Activated naive CD4-positive, alpha-beta T cell treated with anti-CD3 and anti-CD28 coated beads, Interleukin-2, amount 50 U/mL, for 16 hours (primary cell): Measurements from ENCODE around the gene UST.
"Not testable (repeated sequence)": the region's sequence is repeated elsewhere in the genome, so short reads cannot be mapped to it uniquely, and the experiment has no call there.

Source experiments
- DNase-seq: peaks from one replicate; pipeline ENCODE4 v3.0.0-alpha.2; 2020

The UST gene

DNA sequence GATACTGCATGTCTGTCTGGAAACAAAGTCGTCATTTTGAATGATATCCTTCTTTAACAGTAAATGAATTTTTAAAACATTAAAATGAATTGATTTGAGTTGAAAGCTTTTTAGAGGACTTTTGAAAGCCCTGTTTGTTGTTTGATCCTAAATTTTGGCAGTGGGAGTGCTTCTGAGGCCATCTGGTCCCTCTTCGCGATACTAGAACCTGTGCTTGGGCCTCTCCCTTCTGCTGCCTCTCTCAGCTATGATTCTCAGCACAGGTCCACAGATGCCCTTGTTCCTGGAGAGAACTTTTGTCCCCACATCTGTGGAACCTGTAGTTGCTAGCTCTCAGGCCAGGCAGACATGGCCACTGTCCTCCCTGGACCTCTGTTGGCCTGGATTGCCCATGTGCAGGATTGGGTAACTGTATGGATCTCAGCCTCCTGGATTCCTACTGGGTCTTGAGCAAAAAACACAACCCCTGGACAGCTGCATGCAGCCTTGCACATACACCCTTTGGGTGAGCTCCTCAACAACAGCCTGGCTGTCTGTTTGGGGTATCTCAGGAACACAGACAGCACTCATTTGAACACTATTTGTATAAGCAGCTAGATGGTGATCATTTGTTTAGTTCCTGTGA lies 21.9 kb downstream of the UST start:
- DNase-seq: no peak

GRCh38 chr6:148769304-148769968 lies 22.6 kb downstream of the UST start:
- DNase-seq: no peak

DNA sequence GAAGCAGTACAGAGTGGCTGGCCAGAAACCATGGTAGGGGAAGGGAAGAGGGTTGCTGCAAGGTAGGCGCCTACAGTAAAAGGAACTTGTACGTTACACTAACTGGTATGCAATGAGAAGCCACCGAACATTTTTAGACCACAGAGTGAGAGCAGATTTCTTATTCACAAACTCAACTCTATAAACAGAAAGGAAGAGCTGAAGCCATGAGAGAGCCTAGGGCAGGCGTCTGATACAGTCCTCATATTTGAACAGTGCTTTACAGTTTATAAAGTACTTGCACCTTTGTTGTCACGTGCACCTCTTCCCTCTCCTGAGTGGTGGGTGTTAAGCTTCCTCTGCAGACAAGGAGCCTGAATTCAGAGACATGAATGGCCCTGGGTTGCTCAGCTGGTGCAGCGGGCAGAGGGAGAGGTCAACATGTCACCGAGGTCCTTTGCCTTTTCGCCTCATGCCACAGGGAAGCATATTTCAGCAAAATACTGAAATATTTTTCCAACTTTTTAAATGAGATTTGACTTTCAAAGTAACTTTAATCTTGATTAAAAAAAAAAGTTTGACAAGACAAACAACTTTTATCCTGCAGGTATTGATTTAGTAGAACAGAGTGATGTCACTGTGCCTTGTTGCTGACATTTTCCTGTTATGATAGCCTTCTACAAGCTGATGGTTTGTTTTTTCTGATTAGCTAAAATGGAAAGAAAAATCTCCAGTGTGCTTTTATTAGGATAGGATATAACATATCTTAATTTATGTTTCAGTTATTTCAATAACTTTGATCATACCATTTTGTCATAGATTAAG lies 23.8 kb downstream of the UST start:
- DNase-seq: no peak

GRCh38 chr6:148771212-148771601 lies 24.4 kb downstream of the UST start:
- DNase-seq: no peak

- DNase-seq: no peak
Measured at GRCh38 chr6:148771896-148772554, 25.2 kb downstream of the UST start.

GRCh38 chr6:148775161-148775560 lies 28.3 kb downstream of the UST start:
- DNase-seq: no peak

DNA sequence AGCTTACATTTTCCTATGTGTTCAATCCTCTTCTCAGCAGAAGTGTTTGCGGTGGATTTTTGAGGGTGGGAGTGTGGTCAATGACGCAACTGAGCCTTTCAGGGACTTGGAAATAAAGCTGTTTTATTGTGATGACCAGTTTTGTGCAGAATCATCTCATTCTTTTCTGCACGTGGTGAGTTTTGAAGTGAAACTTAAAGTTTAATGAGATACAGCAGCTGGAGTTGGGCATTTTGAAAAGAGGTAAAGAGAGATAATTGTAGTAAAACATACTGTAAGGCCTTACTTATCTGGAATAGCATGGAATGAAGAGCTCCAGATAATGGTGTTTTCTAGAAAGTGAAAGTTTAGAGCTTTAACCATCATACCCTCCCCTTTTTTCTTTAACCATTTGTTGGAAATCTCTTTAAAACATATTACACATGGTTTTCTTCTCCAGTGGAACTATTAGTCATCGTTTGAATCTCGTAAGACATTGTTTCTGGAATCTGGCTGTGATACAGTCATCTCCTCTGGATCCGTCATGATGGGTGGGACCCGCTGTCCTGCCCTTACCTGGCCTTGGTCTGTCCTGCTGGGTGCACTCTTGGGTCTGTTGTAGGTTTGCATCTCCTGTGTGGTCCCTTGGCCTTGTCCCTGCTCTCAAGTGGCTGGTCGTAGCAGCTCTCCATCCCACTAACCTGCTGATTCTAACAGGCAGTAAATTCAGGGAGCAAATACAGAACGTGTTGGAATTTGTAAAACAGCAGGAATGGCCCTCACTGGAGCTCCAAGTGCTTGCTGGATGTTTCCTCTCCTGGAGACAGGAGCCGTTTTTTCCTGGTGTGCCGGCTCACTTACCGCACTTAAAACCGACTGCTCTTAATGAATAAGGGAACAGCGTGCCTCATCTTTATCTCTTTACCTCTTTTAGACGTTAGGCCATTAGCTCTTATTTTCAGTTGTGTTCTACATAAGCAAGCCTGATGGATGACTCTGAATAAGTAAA lies 29.8 kb downstream of the UST start:
- no peak for DNase-seq

DNA sequence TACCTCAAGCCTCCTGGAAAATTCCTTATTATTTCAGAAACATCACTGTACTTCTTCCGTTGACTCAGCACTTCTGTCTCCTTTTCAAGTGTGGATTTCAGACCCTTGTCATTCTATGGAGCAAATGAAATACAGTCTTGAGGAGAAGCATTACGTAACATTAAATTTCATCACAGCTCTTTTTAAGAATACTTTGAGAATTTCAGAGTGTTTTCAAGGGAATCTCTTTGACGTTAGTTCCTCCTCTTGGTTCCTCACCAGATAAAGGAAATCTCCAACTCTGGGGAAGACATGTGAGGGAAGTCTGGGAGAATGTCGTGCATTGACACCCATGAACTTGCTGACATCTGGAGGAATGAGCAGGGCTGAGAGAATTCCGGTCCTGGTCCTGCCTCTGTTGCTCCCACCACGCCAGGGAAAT lies 32.3 kb downstream of the UST start:
- no peak for DNase-seq

GRCh38 chr6:148780423-148780822 lies 33.6 kb downstream of the UST start:
- not testable (repeated sequence) for DNase-seq

DNA sequence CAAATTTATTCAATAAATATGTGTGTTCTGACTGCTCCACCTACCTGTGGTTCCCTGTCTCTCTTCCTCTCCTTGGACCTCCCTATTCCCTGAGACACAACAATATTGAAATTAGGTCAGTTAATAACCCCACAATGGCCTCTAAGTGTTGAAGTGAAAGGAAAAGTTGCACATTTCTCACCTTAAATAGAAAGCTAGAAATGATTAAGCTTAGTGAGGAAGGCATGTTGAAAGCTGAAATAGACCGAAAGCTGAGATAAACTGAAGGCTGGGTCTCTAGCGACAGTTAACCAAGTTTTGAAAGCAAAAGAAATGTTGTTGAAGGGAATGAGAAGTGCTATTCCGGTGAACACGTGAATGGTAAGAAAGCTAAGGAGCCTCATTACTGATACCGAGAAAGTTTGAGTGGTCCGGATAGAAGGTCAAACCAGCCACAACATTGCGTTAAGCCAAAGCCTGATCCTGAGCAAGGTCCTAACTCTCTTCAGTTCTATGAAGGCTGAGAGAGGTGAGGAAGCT lies 34.1 kb downstream of the UST start:
- DNase-seq: no peak

GRCh38 chr6:148789948-148790347 lies 43.1 kb downstream of the UST start:
- no peak for DNase-seq

- no peak for DNase-seq
Measured at GRCh38 chr6:148790404-148790803, 43.6 kb downstream of the UST start.

DNA sequence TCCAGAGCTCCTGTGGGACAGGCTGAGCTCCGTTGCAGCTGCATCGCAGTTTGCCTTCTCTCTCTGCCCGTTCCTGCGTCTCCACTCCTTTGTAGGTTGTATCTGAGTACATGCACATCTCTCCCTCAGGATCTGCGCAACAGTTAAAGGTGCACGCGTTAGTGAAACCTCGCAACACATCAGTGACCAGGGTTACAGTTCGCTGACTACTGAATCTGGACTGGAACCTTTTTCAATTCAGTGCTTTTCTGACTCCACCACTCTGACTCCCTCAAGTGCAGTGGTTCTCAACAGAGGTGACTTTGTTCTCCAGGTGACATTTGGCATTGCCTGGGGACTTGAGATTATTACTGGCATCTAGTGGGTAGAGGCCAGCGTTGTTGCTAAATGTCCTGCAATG lies 44.0 kb downstream of the UST start:
- DNase-seq: no peak

DNA sequence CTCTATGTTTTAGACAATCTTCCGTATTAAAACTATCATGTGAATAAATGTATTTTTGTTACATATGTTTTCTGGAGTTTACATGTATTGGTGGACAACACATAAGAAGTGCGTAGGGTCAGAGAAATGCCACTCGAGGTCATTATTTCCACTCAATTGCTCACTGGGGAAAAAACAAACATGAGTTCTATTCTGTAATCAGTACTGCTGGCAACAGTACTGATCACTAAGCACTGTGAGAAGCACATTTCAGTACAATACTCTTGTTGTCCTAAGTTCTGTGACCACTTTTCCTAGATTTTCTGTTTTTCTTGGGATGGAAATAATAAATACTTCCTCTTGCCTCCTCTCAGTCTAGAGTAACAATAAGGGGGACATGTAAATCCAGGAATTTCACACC lies 44.5 kb downstream of the UST start:
- DNase-seq: no peak

- no peak for DNase-seq
Measured at GRCh38 chr6:148793721-148794120, 46.9 kb downstream of the UST start.

- no peak for DNase-seq
Measured at GRCh38 chr6:148794797-148795196, 48.0 kb downstream of the UST start.

DNA sequence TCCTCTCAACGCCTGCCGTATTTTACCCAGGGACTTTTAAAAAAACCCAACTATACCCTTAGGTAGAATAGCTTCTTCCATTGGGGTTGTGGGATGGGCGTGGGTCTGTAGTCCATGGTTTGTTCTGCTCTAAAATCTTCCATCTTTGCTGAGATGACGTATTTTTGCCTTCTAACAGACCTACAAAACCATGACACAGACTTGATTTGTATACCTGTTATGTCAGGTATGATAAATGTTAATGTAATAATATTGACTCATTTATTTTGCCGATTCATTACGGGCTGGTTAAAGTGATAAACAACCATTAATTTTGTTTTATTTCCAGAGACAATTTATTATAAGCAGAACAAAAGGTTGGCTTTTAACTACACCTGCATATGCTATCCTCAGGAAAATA lies 48.7 kb downstream of the UST start:
- DNase-seq: no peak

DNA sequence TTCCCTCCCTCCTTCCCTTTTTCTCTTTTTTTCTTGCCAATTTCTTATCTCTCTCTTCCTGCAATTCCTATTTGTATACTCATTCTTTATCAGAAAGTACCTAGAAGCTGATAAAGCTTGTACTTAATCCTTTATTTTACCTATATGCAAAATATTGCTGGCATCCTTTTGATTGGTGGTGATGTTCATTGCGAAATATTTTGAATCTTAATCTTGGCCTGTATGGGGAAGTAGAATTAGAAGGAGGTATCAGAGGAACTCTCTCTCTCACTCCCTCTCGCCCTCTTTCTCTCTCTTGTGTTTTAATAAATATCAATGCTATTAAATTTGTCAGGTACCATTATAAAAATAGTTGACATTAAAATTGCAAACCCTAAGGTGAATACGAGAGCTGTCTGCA lies 52.8 kb downstream of the UST start:
- no peak for DNase-seq

DNA sequence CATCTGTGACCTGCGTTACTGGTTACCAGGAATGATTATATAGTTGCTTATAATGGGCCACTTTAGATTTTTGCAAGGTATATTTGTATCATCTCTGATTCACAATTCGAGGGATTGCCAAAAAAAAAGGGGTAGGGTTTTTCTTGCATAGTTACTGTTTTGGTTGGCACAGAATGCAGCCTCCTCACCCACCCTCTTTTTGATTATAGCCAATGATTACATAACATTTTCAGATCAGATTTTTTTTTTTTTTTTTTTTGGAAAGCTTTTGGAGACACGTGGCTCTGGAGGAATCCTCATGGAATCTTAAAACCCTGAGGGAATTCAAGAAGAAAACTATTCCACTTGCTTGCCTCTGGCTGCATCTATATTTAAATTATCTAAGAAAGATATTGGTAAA lies 53.7 kb downstream of the UST start:
- no peak for DNase-seq

GRCh38 chr6:148803979-148804378 lies 57.1 kb downstream of the UST start:
- DNase-seq: no peak

DNA sequence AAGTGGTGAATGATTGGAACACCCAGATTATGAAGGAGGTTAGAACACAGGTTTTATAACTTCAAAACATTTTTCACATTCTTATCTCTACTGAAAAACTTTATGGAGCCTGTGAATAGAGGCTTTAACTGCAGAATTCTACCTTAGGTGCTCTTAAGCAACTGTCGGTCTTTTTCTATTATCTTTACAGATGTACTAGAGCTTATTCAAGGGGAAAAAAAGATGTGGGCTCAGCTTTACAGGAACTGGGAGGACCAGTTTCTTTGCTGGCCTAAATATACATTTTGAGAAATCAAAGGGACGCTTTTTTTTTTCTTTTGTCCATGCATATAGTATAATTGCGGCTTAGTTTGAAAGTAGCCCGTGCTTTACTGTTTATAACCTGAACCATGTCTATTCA lies 58.9 kb downstream of the UST start:
- DNase-seq: no peak

GRCh38 chr6:148807784-148808183 lies 61.0 kb downstream of the UST start:
- DNase-seq: no peak
